T follicular helper cell (primary cell): ENCODE results near the gene TIMM44.
"Not testable (repeated sequence)": the region's sequence is repeated elsewhere in the genome, so short reads cannot be mapped to it uniquely, and the experiment has no call there.

Experiments
- DNase-seq: peaks from one replicate; pipeline ENCODE4 v3.0.0-alpha.2; 2020; ENCODE audit warnings: low read depth

TIMM44 gene

GRCh38 chr19:7900401-7900870, 43.0 kb downstream of the TIMM44 start:
- DNase-seq: no peak

- no peak for DNase-seq
Observed at GRCh38 chr19:7899751-7900378, 43.6 kb downstream of the TIMM44 start.

- no peak for DNase-seq
Observed at GRCh38 chr19:7898967-7899366, 44.5 kb downstream of the TIMM44 start.

GRCh38 chr19:7897292-7897691, 46.2 kb downstream of the TIMM44 start:
- DNase-seq: no peak

- DNase-seq: no peak
Observed at GRCh38 chr19:7895565-7895964, 47.9 kb downstream of the TIMM44 start.

GRCh38 chr19:7894612-7895309, 48.7 kb downstream of the TIMM44 start:
- DNase-seq: no peak

- DNase-seq: not testable (repeated sequence)
Observed at GRCh38 chr19:7893362-7894101, 49.9 kb downstream of the TIMM44 start.

- no peak for DNase-seq
Observed at GRCh38 chr19:7888826-7889217, 54.6 kb downstream of the TIMM44 start.

- no peak for DNase-seq
Observed at GRCh38 chr19:7888145-7888825, 55.2 kb downstream of the TIMM44 start, which contains the start of gene LRRC8E. LRRC8E (plus strand) TSS chr19:7888510; CDS start chr19:7895604, 7,094 bp downstream.

- DNase-seq: no peak
Observed at GRCh38 chr19:7887408-7888144, 55.9 kb downstream of the TIMM44 start.

GRCh38 chr19:7885818-7886217, 57.6 kb downstream of the TIMM44 start:
- DNase-seq: no peak

GRCh38 chr19:7883796-7884570, 59.5 kb downstream of the TIMM44 start:
- DNase-seq: no peak

GRCh38 chr19:7883105-7883504, 60.4 kb downstream of the TIMM44 start:
- DNase-seq: no peak

- DNase-seq: no peak
Observed at GRCh38 chr19:7881910-7882309, 61.6 kb downstream of the TIMM44 start.

GRCh38 chr19:7879836-7880235, 63.6 kb downstream of the TIMM44 start:
- DNase-seq: no peak

- no peak for DNase-seq
Observed at GRCh38 chr19:7879111-7879807, 64.2 kb downstream of the TIMM44 start.

GRCh38 chr19:7877249-7877836, 66.1 kb downstream of the TIMM44 start:
- no peak for DNase-seq
